Measurements from ENCODE around the gene PRDM16. TPM values are rescaled to one million over a fixed set of nuclear protein-coding genes. Genes with fewer than 3 reads are reported as not detected.

Gene PRDM16
- total RNA-seq, 4 donors from 2014 or later = 0.41 to 0.95 TPM; not detected in 2

GRCh38 chr1:3478187-3478586 lies 409.2 kb downstream of the PRDM16 start:
- intact Hi-C loops (cut with DNase I; ENCODE audit: low total_unique reads) (no loop called here), in situ Hi-C loops (cut with MboI; ENCODE audit: low pct_ligation_motif_present in 1 of 4, low pct_unique_long_range_greater_than_20kb in 1 of 4, low sequenced_read_pairs in 3 of 4) (no loop called here)
- no peak for TF ChIP-seq POLR2AphosphoS5 (IDR thresholded peaks at IDR 0.05)
- TF ChIP-seq CTCF (IDR thresholded peaks at IDR 0.05) = no peak
- TF ChIP-seq POLR2A (IDR thresholded peaks at IDR 0.05) = no peak
- TF ChIP-seq EP300 (IDR thresholded peaks at IDR 0.05; ENCODE audit: low read depth) = no peak
- no peaks in the 10 kb centered on the region for H3K36me3 ChIP-seq
- no peaks in the 10 kb centered on the region for H3K27me3 ChIP-seq
- no peak overlapping the region for H3K27ac ChIP-seq
- DNase-seq = no peak
- no peak overlapping the region for H3K4me3 ChIP-seq
- H3K9me3 ChIP-seq = no peaks in the 10 kb centered on the region
- peaks cover 0 to 9% (median 4%) of the 10 kb centered on the region in 4 donors for H3K4me1 ChIP-seq
- 72% methylated on average over 23 of the region's 24 CpGs; no CpG with 5 or more reads in 1 of the 2 donors for WGBS, 2 donors (ENCODE audit: low coverage in 1 of 2)

DNA sequence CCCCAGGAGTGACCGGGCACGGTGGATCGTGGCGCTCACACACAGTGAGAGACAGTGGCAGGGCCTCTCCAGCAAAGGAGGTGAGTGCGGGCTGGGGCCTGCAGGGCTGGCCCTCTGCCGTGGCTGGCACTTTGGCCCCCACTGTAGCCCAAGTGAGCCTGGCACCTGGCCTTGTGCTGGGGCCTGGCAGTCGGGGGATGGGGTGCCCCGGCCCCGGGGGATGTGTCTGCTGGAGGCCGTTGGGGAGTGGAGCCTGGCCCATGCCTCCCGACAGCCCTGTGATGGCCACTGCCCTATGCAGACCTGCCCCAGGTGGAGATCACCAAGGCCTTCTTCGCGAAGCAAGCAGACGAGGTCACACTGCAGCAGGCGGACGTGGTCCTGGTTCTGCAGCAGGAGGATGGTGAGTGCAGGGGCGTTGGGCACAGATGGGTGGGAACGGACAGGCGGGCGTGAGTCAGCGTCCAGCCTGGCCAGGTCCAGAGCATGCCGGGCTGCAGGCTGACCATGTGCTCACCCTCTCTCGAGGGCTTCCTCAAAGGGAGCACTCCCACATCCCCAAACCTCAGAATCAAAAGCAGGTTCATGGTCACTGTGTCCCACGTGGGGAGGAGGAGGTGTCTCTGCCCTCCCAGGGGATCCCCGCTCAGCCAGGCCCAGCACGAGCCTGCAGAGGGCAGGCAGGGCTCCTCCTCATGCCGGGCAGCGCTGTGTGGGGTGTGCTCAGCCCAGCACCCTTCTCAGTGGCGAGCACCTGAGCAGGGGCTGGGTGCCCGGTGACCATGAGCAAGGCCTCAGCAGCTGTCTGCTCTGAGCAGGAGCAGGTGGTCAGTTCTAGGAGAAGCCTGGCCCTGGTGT lies 410.7 kb downstream of the PRDM16 start:
- Histone ChIP-seq H3K4me1 (peaks cover 0 to 9% (median 7%) of the 10 kb centered on the region in 4 donors), H3K4me3 (no peak overlapping the region), H3K27ac (peak overlapping the region in 1 of 4 donors; percentile 25), H3K9me3 (no peaks in the 10 kb centered on the region), H3K36me3 (no peaks in the 10 kb centered on the region), H3K27me3 (no peaks in the 10 kb centered on the region)
- 73% methylated on average over 29 of the region's 30 CpGs; no CpG with 5 or more reads in 1 of the 2 donors for WGBS, 2 donors (ENCODE audit: low coverage in 1 of 2)
- intact Hi-C loops (cut with DNase I; ENCODE audit: low total_unique reads) = no loop called here
- TF ChIP-seq CTCF (IDR thresholded peaks at IDR 0.05) (no peak), POLR2A (IDR thresholded peaks at IDR 0.05) (no peak), POLR2AphosphoS5 (IDR thresholded peaks at IDR 0.05) (no peak), EP300 (IDR thresholded peaks at IDR 0.05; ENCODE audit: low read depth) (no peak)
- in situ Hi-C loops (cut with MboI; ENCODE audit: low pct_ligation_motif_present in 1 of 4, low pct_unique_long_range_greater_than_20kb in 1 of 4, low sequenced_read_pairs in 3 of 4) = loop anchor here in 1 of 4 donors (10.0 kb wide), 1 partner anchor 145 kb away; the partner anchor contains the start of gene TPRG1L
- no peak for DNase-seq

DNA sequence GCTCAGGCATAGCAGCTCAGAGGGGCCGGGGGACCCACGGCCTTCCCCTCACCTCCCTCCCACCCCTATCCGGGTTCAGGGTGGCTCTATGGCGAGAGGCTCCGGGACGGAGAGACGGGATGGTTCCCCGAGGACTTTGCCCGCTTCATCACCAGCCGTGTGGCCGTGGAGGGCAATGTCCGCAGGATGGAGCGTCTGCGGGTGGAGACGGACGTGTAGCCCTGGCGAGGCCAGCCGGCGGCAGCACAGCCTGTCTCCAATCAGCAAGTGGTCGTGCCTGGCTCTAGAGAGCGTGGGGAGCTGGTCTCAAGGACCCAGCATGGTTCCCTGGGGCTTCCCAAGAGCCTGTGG lies 411.3 kb downstream of the PRDM16 start:
- intact Hi-C loops (cut with DNase I; ENCODE audit: low total_unique reads) = no loop called here
- 47% methylated on average over 21 of the region's 21 CpGs; no CpG with 5 or more reads in 1 of the 2 donors for WGBS, 2 donors (ENCODE audit: low coverage in 1 of 2)
- Histone ChIP-seq H3K4me3 (no peak overlapping the region), H3K27me3 (no peaks in the 10 kb centered on the region), H3K9me3 (no peaks in the 10 kb centered on the region), H3K4me1 (peaks cover 0 to 9% (median 7%) of the 10 kb centered on the region in 4 donors), H3K36me3 (no peaks in the 10 kb centered on the region), H3K27ac (peak overlapping the region in 1 of 4 donors; percentile 25)
- TF ChIP-seq CTCF (IDR thresholded peaks at IDR 0.05) (no peak), POLR2AphosphoS5 (IDR thresholded peaks at IDR 0.05) (no peak), POLR2A (IDR thresholded peaks at IDR 0.05) (no peak)
- in situ Hi-C loops (cut with MboI; ENCODE audit: low pct_ligation_motif_present in 1 of 4, low pct_unique_long_range_greater_than_20kb in 1 of 4, low sequenced_read_pairs in 3 of 4) = loop anchor here in 1 of 4 donors (10.0 kb wide), 1 partner anchor 144 kb away; the partner anchor contains the start of gene TPRG1L
- peak; percentile 67 for DNase-seq

GRCh38 chr1:3481046-3481445 lies 412.0 kb downstream of the PRDM16 start:
- Histone ChIP-seq H3K4me1 (peaks cover 0 to 9% (median 7%) of the 10 kb centered on the region in 4 donors), H3K27me3 (no peaks in the 10 kb centered on the region), H3K9me3 (no peaks in the 10 kb centered on the region), H3K36me3 (no peaks in the 10 kb centered on the region), H3K27ac (no peak overlapping the region), H3K4me3 (no peak overlapping the region)
- in situ Hi-C loops (cut with MboI; ENCODE audit: low pct_ligation_motif_present in 1 of 4, low pct_unique_long_range_greater_than_20kb in 1 of 4, low sequenced_read_pairs in 3 of 4) (loop anchor here in 1 of 4 donors (10.0 kb wide), 1 partner anchor 144 kb away; the partner anchor contains the start of gene TPRG1L), intact Hi-C loops (cut with DNase I; ENCODE audit: low total_unique reads) (no loop called here)
- no peak for DNase-seq
- WGBS, 2 donors (ENCODE audit: low coverage in 1 of 2) = 75 to 100% methylated on average over 1 to 15 of the region's 15 CpGs
- TF ChIP-seq POLR2AphosphoS5 (IDR thresholded peaks at IDR 0.05) = no peak
- no peak for TF ChIP-seq POLR2A (IDR thresholded peaks at IDR 0.05)
- TF ChIP-seq CTCF (IDR thresholded peaks at IDR 0.05) = no peak
- no peak for TF ChIP-seq EP300 (IDR thresholded peaks at IDR 0.05; ENCODE audit: low read depth)
